Measurements from ENCODE around the gene PPTC7.
"Not testable (repeated sequence)": the region's sequence is repeated elsewhere in the genome, so short reads cannot be mapped to it uniquely, and the experiment has no call there.

Gene PPTC7

GRCh38 chr12:110563702-110564470 lies 19.2 kb downstream of the PPTC7 start:
- no peak for TF ChIP-seq EZH2phosphoT487 (IDR thresholded peaks at IDR 0.05; ENCODE audit: low read depth)
- TF ChIP-seq CTCF (IDR thresholded peaks at IDR 0.05; ENCODE audit: low read depth, low read length) = no peak
- Histone ChIP-seq H3K4me1 (ENCODE audit: low read length) (peaks cover 27% of the 10 kb centered on the region), H3K9me3 (ENCODE audit: insufficient read depth, low read length) (no peaks in the 10 kb centered on the region), H3K79me2 (ENCODE audit: low read length) (peaks cover 99% of the 10 kb centered on the region), H3K4me3 (ENCODE audit: low read length) (no peak overlapping the region), H3K9ac (ENCODE audit: low read length) (no peak overlapping the region), H3K4me2 (ENCODE audit: low read length) (no peak overlapping the region), H2AFZ (ENCODE audit: low read depth, low read length) (no peak overlapping the region), H3K27ac (ENCODE audit: low read length) (peak overlapping the region; percentile 10; the same call in 1 of the 2 replicates), H4K20me1 (ENCODE audit: insufficient read depth, low read length) (peaks cover 88% of the 10 kb centered on the region), H3K27me3 (ENCODE audit: low read depth, low read length) (no peaks in the 10 kb centered on the region), H3K36me3 (replicated peaks; ENCODE audit: low read depth, low read length) (peaks cover 2% of the 10 kb centered on the region)

GRCh38 chr12:110562386-110562785 lies 20.7 kb downstream of the PPTC7 start:
- peak overlapping the region; percentile 2; the same call in 1 of the 2 replicates for H3K9ac ChIP-seq (ENCODE audit: low read length)
- not testable (repeated sequence) for H3K36me3 ChIP-seq (replicated peaks; ENCODE audit: low read depth, low read length); H3K9me3 ChIP-seq (ENCODE audit: insufficient read depth, low read length); H2AFZ ChIP-seq (ENCODE audit: low read depth, low read length); H3K27me3 ChIP-seq (ENCODE audit: low read depth, low read length)
- peaks cover 27% of the 10 kb centered on the region for H3K4me1 ChIP-seq (ENCODE audit: low read length)
- H3K27ac ChIP-seq (ENCODE audit: low read length) = peak overlapping the region; percentile 72
- peak overlapping the region; percentile 60 for H3K4me3 ChIP-seq (ENCODE audit: low read length)
- peaks cover 99% of the 10 kb centered on the region for H3K79me2 ChIP-seq (ENCODE audit: low read length)
- peak overlapping the region; percentile 57 for H3K4me2 ChIP-seq (ENCODE audit: low read length)
- peaks cover 88% of the 10 kb centered on the region for H4K20me1 ChIP-seq (ENCODE audit: insufficient read depth, low read length)

GRCh38 chr12:110561471-110562201 lies 21.5 kb downstream of the PPTC7 start:
- Histone ChIP-seq H2AFZ (ENCODE audit: low read depth, low read length) (no peak overlapping the region), H3K4me3 (ENCODE audit: low read length) (peak overlapping the region; percentile 60), H4K20me1 (ENCODE audit: insufficient read depth, low read length) (peaks cover 88% of the 10 kb centered on the region), H3K9me3 (ENCODE audit: insufficient read depth, low read length) (no peaks in the 10 kb centered on the region), H3K9ac (ENCODE audit: low read length) (peak overlapping the region; percentile 31; the same call in 1 of the 2 replicates), H3K4me1 (ENCODE audit: low read length) (peaks cover 27% of the 10 kb centered on the region), H3K36me3 (replicated peaks; ENCODE audit: low read depth, low read length) (peaks cover 8% of the 10 kb centered on the region), H3K27me3 (ENCODE audit: low read depth, low read length) (no peaks in the 10 kb centered on the region), H3K27ac (ENCODE audit: low read length) (peak overlapping the region; percentile 72), H3K79me2 (ENCODE audit: low read length) (peaks cover 99% of the 10 kb centered on the region), H3K4me2 (ENCODE audit: low read length) (peak overlapping the region; percentile 57)
- TF ChIP-seq EZH2phosphoT487 (IDR thresholded peaks at IDR 0.05; ENCODE audit: low read depth) (no peak), CTCF (IDR thresholded peaks at IDR 0.05; ENCODE audit: low read depth, low read length) (no peak)

- H3K27ac ChIP-seq (ENCODE audit: low read length) = no peak overlapping the region
- no peak overlapping the region for H2AFZ ChIP-seq (ENCODE audit: low read depth, low read length)
- no peak overlapping the region for H3K9ac ChIP-seq (ENCODE audit: low read length)
- H3K4me2 ChIP-seq (ENCODE audit: low read length) = no peak overlapping the region
- H3K27me3 ChIP-seq (ENCODE audit: low read depth, low read length) = no peaks in the 10 kb centered on the region
- no peak overlapping the region for H3K4me3 ChIP-seq (ENCODE audit: low read length)
- H3K9me3 ChIP-seq (ENCODE audit: insufficient read depth, low read length) = no peaks in the 10 kb centered on the region
- H4K20me1 ChIP-seq (ENCODE audit: insufficient read depth, low read length) = peaks cover 88% of the 10 kb centered on the region
- H3K36me3 ChIP-seq (replicated peaks; ENCODE audit: low read depth, low read length) = peaks cover 8% of the 10 kb centered on the region
- peaks cover 99% of the 10 kb centered on the region for H3K79me2 ChIP-seq (ENCODE audit: low read length)
- no peak for TF ChIP-seq CTCF (IDR thresholded peaks at IDR 0.05; ENCODE audit: low read depth, low read length)
- no peak for TF ChIP-seq EZH2phosphoT487 (IDR thresholded peaks at IDR 0.05; ENCODE audit: low read depth)
- H3K4me1 ChIP-seq (ENCODE audit: low read length) = peaks cover 27% of the 10 kb centered on the region
These were observed 22.2 kb downstream of the PPTC7 start for GRCh38 chr12:110560946-110561345.
